ENCODE measurements around the gene GPATCH2.
"Not testable (repeated sequence)": the region's sequence is repeated elsewhere in the genome, so short reads cannot be mapped to it uniquely, and the experiment has no call there.

GPATCH2 gene

GRCh38 chr1:217525773-217526490 is 105.0 kb downstream of the GPATCH2 start:
- Mint-ChIP-seq H3K9me3 (no peaks in the 10 kb centered on the region), H3K27me3 (ENCODE audit: low read depth) (no peaks in the 10 kb centered on the region), H3K4me3 (no peak overlapping the region), H3K27ac (no peak overlapping the region), H3K4me1 (ENCODE audit: low read depth) (no peaks in the 10 kb centered on the region), H3K36me3 (ENCODE audit: low read depth) (no peaks in the 10 kb centered on the region)

- H3K27me3 Mint-ChIP-seq (ENCODE audit: low read depth) = no peaks in the 10 kb centered on the region
- no peaks in the 10 kb centered on the region for H3K4me1 Mint-ChIP-seq (ENCODE audit: low read depth)
- H3K27ac Mint-ChIP-seq = no peak overlapping the region
- no peaks in the 10 kb centered on the region for H3K36me3 Mint-ChIP-seq (ENCODE audit: low read depth)
- H3K4me3 Mint-ChIP-seq = no peak overlapping the region
- no peaks in the 10 kb centered on the region for H3K9me3 Mint-ChIP-seq
These were observed 105.9 kb downstream of the GPATCH2 start for GRCh38 chr1:217524787-217525520.

- H3K4me1 Mint-ChIP-seq (ENCODE audit: low read depth); H3K27ac Mint-ChIP-seq; H3K27me3 Mint-ChIP-seq (ENCODE audit: low read depth); H3K4me3 Mint-ChIP-seq; H3K9me3 Mint-ChIP-seq; H3K36me3 Mint-ChIP-seq (ENCODE audit: low read depth): not testable (repeated sequence)
These were observed 107.0 kb downstream of the GPATCH2 start for GRCh38 chr1:217523921-217524320.

DNA sequence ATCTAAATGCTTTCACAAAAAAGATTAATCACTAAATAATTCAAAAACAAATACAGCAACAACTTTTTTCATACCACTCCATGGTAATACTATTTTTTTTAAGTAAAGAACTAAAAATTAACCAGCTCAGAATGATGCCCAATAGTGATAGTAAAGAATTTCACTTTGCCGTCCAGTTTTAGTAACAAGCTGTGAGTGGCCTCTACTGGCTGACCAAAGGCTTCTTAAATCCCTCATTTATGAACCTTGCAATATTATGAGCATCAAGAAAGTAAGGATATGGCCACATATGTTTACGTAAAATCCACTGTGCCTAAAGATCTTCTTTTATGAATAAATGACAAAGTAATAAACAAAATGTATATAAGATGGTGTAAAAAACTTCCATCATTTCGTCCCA is 108.6 kb downstream of the GPATCH2 start:
- Mint-ChIP-seq H3K4me3 (no peak overlapping the region), H3K4me1 (ENCODE audit: low read depth) (no peaks in the 10 kb centered on the region), H3K27ac (no peak overlapping the region), H3K27me3 (ENCODE audit: low read depth) (no peaks in the 10 kb centered on the region), H3K9me3 (no peaks in the 10 kb centered on the region), H3K36me3 (ENCODE audit: low read depth) (no peaks in the 10 kb centered on the region)

- Mint-ChIP-seq H3K4me1 (ENCODE audit: low read depth) (no peaks in the 10 kb centered on the region), H3K27ac (no peak overlapping the region), H3K36me3 (ENCODE audit: low read depth) (no peaks in the 10 kb centered on the region), H3K4me3 (no peak overlapping the region), H3K9me3 (no peaks in the 10 kb centered on the region), H3K27me3 (ENCODE audit: low read depth) (no peaks in the 10 kb centered on the region)
These were observed 109.6 kb downstream of the GPATCH2 start for GRCh38 chr1:217521317-217521716.

DNA sequence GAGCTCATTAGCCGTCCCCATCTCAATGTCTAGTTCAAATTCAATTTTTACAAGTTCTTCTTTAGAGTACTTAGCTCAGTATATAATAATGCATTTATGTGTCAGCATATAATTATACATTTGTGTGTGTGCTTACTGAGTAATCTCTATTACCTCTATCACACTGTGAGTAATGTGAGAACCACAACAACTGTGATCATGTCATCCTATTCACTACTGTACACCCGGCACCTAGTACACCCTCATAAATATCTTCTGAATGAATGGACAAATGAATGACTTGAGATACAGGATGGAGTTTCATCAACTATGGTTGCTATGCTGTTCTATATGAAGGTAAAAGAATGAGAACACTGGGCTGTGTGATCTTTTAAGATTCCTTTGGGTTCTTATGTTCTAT is 124.0 kb downstream of the GPATCH2 start:
- no peak overlapping the region for H3K27ac Mint-ChIP-seq
- peaks cover 2% of the 10 kb centered on the region for H3K36me3 Mint-ChIP-seq (ENCODE audit: low read depth)
- no peak overlapping the region for H3K4me3 Mint-ChIP-seq
- H3K9me3 Mint-ChIP-seq = no peaks in the 10 kb centered on the region
- H3K4me1 Mint-ChIP-seq (ENCODE audit: low read depth) = no peaks in the 10 kb centered on the region
- H3K27me3 Mint-ChIP-seq (ENCODE audit: low read depth) = no peaks in the 10 kb centered on the region

DNA sequence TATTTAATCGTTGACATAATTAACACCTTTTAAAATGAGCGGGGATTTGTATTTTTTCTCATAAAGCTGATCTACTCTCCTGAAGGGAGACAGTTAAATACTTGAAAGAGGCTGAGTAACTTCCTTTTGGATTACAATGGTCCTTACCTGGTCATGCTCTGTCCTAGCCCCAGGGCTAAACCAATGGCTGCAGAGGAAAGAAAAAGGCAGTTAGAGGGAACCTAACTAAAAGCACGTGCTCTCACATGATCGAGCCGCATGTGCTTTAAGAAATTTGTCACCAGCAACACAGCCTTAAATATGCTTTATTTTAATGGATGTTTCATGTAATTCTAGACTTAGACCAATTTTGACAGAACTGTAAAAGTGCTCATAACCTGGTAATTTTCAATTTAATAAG is 132.7 kb downstream of the GPATCH2 start:
- peaks cover 2% of the 10 kb centered on the region for H3K36me3 Mint-ChIP-seq (ENCODE audit: low read depth)
- H3K4me1 Mint-ChIP-seq (ENCODE audit: low read depth) = peaks cover 5% of the 10 kb centered on the region
- no peak overlapping the region for H3K27ac Mint-ChIP-seq
- H3K4me3 Mint-ChIP-seq = no peak overlapping the region
- H3K27me3 Mint-ChIP-seq (ENCODE audit: low read depth) = no peaks in the 10 kb centered on the region
- no peaks in the 10 kb centered on the region for H3K9me3 Mint-ChIP-seq

GRCh38 chr1:217495249-217495648 is 135.6 kb downstream of the GPATCH2 start:
- H3K36me3 Mint-ChIP-seq (ENCODE audit: low read depth) = peaks cover 4% of the 10 kb centered on the region
- no peaks in the 10 kb centered on the region for H3K9me3 Mint-ChIP-seq
- no peaks in the 10 kb centered on the region for H3K27me3 Mint-ChIP-seq (ENCODE audit: low read depth)
- H3K4me1 Mint-ChIP-seq (ENCODE audit: low read depth) = peaks cover 5% of the 10 kb centered on the region
- H3K27ac Mint-ChIP-seq = no peak overlapping the region
- H3K4me3 Mint-ChIP-seq = no peak overlapping the region

DNA sequence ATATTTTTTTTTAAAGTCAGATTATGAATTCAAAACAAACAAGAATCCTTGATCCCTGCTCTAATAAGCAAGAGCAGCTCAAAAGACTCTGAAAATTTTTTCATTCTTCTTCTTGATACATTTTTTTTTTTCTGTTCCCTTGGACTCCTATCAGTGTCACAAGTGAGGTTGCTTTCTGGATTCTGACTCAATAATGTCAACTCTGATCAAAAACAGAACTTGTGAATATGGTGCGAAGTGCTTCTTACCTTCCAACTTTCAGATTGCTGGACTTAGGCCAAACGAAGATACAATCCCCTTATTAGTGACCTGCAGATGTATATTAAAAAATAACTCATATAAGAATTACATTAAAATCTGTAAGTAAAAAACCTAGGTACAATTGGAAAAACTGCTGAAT is 136.1 kb downstream of the GPATCH2 start:
- H3K36me3 Mint-ChIP-seq (ENCODE audit: low read depth) = peaks cover 4% of the 10 kb centered on the region
- H3K27ac Mint-ChIP-seq = no peak overlapping the region
- no peak overlapping the region for H3K4me3 Mint-ChIP-seq
- no peaks in the 10 kb centered on the region for H3K27me3 Mint-ChIP-seq (ENCODE audit: low read depth)
- H3K9me3 Mint-ChIP-seq = no peaks in the 10 kb centered on the region
- H3K4me1 Mint-ChIP-seq (ENCODE audit: low read depth) = peaks cover 5% of the 10 kb centered on the region

DNA sequence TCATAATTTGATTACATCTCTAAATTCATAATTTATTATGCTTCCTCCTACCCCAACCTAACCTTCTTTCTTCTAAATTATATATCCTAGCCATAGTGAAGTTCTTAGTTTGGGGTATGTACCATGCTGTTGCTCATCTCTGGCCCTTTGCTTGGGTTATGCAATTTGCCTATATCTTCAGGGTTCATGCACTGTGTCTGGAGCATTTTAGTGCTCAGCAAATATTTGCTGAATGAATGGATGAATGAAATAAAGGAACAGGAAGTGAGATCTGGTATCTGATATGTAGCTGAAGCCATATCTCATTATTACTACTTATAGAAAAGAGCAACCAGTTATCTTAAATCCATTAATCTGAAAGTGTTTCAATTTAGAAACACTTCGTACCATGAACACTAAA is 137.6 kb downstream of the GPATCH2 start:
- Mint-ChIP-seq H3K4me3 (no peak overlapping the region), H3K4me1 (ENCODE audit: low read depth) (peaks cover 5% of the 10 kb centered on the region), H3K27ac (no peak overlapping the region), H3K27me3 (ENCODE audit: low read depth) (no peaks in the 10 kb centered on the region), H3K9me3 (no peaks in the 10 kb centered on the region), H3K36me3 (ENCODE audit: low read depth) (peaks cover 4% of the 10 kb centered on the region)

DNA sequence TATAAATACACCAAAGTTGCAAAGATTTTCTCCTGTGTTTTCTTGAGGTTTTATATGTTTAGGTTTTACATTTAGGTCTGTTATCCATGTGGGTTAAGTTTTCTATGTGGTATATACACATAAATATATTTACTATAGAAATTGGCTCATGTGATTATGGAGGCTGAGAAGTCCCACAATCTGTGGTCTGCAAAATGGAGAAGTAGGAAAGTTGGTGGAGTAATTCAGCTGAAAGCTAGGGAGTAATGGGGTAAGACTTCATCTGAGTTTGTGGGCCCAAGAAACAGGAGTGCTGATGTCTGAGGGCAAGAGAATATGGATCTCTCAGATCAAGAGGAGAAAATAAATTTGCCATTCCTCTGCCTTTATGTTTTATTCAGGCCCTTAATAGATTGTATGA is 146.0 kb downstream of the GPATCH2 start:
- Mint-ChIP-seq H3K4me1 (ENCODE audit: low read depth) (peaks cover 19% of the 10 kb centered on the region), H3K27ac (no peak overlapping the region), H3K27me3 (ENCODE audit: low read depth) (no peaks in the 10 kb centered on the region), H3K9me3 (peaks cover 8% of the 10 kb centered on the region), H3K4me3 (no peak overlapping the region), H3K36me3 (ENCODE audit: low read depth) (peaks cover 3% of the 10 kb centered on the region)

- Mint-ChIP-seq H3K27ac (peak overlapping the region; percentile 71), H3K4me1 (ENCODE audit: low read depth) (peaks cover 19% of the 10 kb centered on the region), H3K9me3 (peaks cover 24% of the 10 kb centered on the region), H3K36me3 (ENCODE audit: low read depth) (peaks cover 10% of the 10 kb centered on the region), H3K27me3 (ENCODE audit: low read depth) (no peaks in the 10 kb centered on the region), H3K4me3 (peak overlapping the region; percentile 35)
These were observed 148.4 kb downstream of the GPATCH2 start for GRCh38 chr1:217482356-217483102.

- Mint-ChIP-seq H3K36me3 (ENCODE audit: low read depth) (peaks cover 10% of the 10 kb centered on the region), H3K4me1 (ENCODE audit: low read depth) (peaks cover 15% of the 10 kb centered on the region), H3K4me3 (no peak overlapping the region), H3K27me3 (ENCODE audit: low read depth) (no peaks in the 10 kb centered on the region), H3K27ac (no peak overlapping the region), H3K9me3 (peaks cover 24% of the 10 kb centered on the region)
These were observed 152.4 kb downstream of the GPATCH2 start for GRCh38 chr1:217478450-217478849.

DNA sequence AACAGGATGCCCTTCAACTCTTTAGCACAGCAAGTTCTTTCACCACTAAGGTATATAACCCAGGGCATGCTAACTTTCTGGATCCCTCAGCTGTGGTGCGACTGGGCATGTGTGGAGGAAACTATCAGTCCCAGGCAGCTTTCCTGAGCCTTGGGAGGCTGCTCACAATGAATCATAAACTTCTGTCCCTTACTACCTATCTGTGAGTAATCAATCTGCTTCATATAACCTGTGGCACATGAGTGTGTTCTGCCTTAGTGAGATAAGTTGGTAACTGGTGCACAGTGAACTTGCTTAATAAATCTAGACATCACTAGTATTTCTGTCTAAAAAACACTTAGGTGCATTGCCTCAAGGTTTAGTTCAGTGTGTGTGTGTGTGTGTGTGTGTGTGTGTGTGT is 158.0 kb downstream of the GPATCH2 start:
- no peaks in the 10 kb centered on the region for H3K9me3 Mint-ChIP-seq
- H3K27ac Mint-ChIP-seq = no peak overlapping the region
- H3K36me3 Mint-ChIP-seq (ENCODE audit: low read depth) = no peaks in the 10 kb centered on the region
- H3K27me3 Mint-ChIP-seq (ENCODE audit: low read depth) = no peaks in the 10 kb centered on the region
- no peak overlapping the region for H3K4me3 Mint-ChIP-seq
- H3K4me1 Mint-ChIP-seq (ENCODE audit: low read depth) = no peaks in the 10 kb centered on the region

- Mint-ChIP-seq H3K27ac (no peak overlapping the region), H3K4me1 (ENCODE audit: low read depth) (no peaks in the 10 kb centered on the region), H3K9me3 (no peaks in the 10 kb centered on the region), H3K4me3 (no peak overlapping the region), H3K36me3 (ENCODE audit: low read depth) (no peaks in the 10 kb centered on the region), H3K27me3 (ENCODE audit: low read depth) (no peaks in the 10 kb centered on the region)
These were observed 159.5 kb downstream of the GPATCH2 start for GRCh38 chr1:217471403-217471802.
